NCI-H774 (cell line): ENCODE results near the gene NIPAL3.
"Not testable (repeated sequence)": the region's sequence is repeated elsewhere in the genome, so short reads cannot be mapped to it uniquely, and the experiment has no call there.

Source experiments
- DNase-seq: peaks from one replicate; lab custom pipeline; 2025; lab: John Stamatoyannopoulos, UW

Gene NIPAL3

GRCh38 chr1:24517898-24518297 lies 102.3 kb downstream of the NIPAL3 start:
- DNase-seq: no peak

GRCh38 chr1:24520282-24520681 lies 104.7 kb downstream of the NIPAL3 start:
- not testable (repeated sequence) for DNase-seq
